GM11168 (cell line): ENCODE results near the gene ITGB1BP2.
"Not testable (repeated sequence)": the region's sequence is repeated elsewhere in the genome, so short reads cannot be mapped to it uniquely, and the experiment has no call there.

ENCODE experiments used
- in situ Hi-C: fragments of 300-500 bp; cut with MboI; formaldehyde crosslinking; loops from one replicate; pipeline ENCODE4 v1.12.0; 2022; ENCODE audit warnings: low sequenced_read_pairs; ENCODE audit not compliant: unreplicated experiment

ITGB1BP2 gene

GRCh38 chrX:71300495-71300894, 1.1 kb upstream of the ITGB1BP2 start:
- in situ Hi-C loops = not testable (repeated sequence)

GRCh38 chrX:71302461-71303213, 1.1 kb downstream of the ITGB1BP2 start:
- in situ Hi-C loops = no loop called here

- in situ Hi-C loops = no loop called here
Observed at GRCh38 chrX:71304561-71304960, 3.0 kb downstream of the ITGB1BP2 start.

GRCh38 chrX:71315917-71316316, 14.4 kb downstream of the ITGB1BP2 start:
- in situ Hi-C loops = no loop called here

GRCh38 chrX:71316959-71317358, 15.4 kb downstream of the ITGB1BP2 start:
- in situ Hi-C loops = not testable (repeated sequence)

- in situ Hi-C loops = no loop called here
Observed at GRCh38 chrX:71320126-71320525, 18.6 kb downstream of the ITGB1BP2 start.

GRCh38 chrX:71321731-71322130, 20.2 kb downstream of the ITGB1BP2 start:
- in situ Hi-C loops = no loop called here

- in situ Hi-C loops = not testable (repeated sequence)
Observed at GRCh38 chrX:71324452-71324851, 22.9 kb downstream of the ITGB1BP2 start.

- in situ Hi-C loops = no loop called here
Observed at GRCh38 chrX:71326394-71326793, 24.8 kb downstream of the ITGB1BP2 start.

- in situ Hi-C loops = not testable (repeated sequence)
Observed at GRCh38 chrX:71349151-71349665, 47.7 kb downstream of the ITGB1BP2 start.

- in situ Hi-C loops = not testable (repeated sequence)
Observed at GRCh38 chrX:71349867-71350266, 48.3 kb downstream of the ITGB1BP2 start.

GRCh38 chrX:71352439-71352838, 50.9 kb downstream of the ITGB1BP2 start:
- in situ Hi-C loops = not testable (repeated sequence)
